EL (cell line): ENCODE results near the gene PRR35.
"Not testable (repeated sequence)": the region's sequence is repeated elsewhere in the genome, so short reads cannot be mapped to it uniquely, and the experiment has no call there.

Experiments
- DNase-seq: peaks from one replicate; pipeline ENCODE4 v3.0.0-alpha.2; 2016

PRR35 gene

GRCh38 chr16:597655-598054, 37.5 kb downstream of the PRR35 start:
- not testable (repeated sequence) for DNase-seq

GRCh38 chr16:598823-599739, 38.9 kb downstream of the PRR35 start:
- no peak for DNase-seq

GRCh38 chr16:600781-601180, 40.6 kb downstream of the PRR35 start:
- no peak for DNase-seq

- DNase-seq = no peak
Measured at GRCh38 chr16:603933-604332, 43.7 kb downstream of the PRR35 start.

GRCh38 chr16:606656-607307, 46.6 kb downstream of the PRR35 start:
- DNase-seq = no peak

GRCh38 chr16:608019-608418, 47.8 kb downstream of the PRR35 start:
- no peak for DNase-seq

GRCh38 chr16:609316-609715, 49.1 kb downstream of the PRR35 start:
- DNase-seq = no peak

- DNase-seq = no peak
Measured at GRCh38 chr16:609984-610383, 49.8 kb downstream of the PRR35 start.

- DNase-seq = no peak
Measured at GRCh38 chr16:610513-611381, 50.6 kb downstream of the PRR35 start.

GRCh38 chr16:615122-615521, 54.9 kb downstream of the PRR35 start:
- DNase-seq = no peak
